Activated CD4-positive, alpha-beta T cell treated with anti-CD3 and anti-CD28 coated beads for 36 hours (primary cell): ENCODE data around the gene RRP36. TPM values are rescaled to one million over a fixed set of nuclear protein-coding genes. Genes with fewer than 3 reads are reported as not detected.
A peak's percentile ranks its signal among the peaks of the same experiment; 100 is the strongest.

Source experiments
- ATAC-seq: fragments of 200-7000 bp; cut with Tn5 transposase; one replicate; pipeline ENCODE4 v1.10.0; 2021; ENCODE audit warnings: mild to moderate bottlenecking, moderate library complexity
- CTCF ChIA-PET: fragments of 350-600 bp; sonication (Branson Sonifier 250); formaldehyde crosslinking; loops from one replicate; lab custom pipeline; 2021; ENCODE audit warnings: antibody characterized with exemption; lab: Charles Lee
- POLR2A ChIA-PET: fragments of 350-600 bp; sonication (Branson Sonifier 250); formaldehyde crosslinking; loops from one replicate; lab custom pipeline; 2021; ENCODE audit warnings: antibody characterized with exemption, inconsistent platforms; lab: Charles Lee
- DNase-seq: peaks from one replicate; pipeline ENCODE4 v3.0.0-alpha.2; 2020
- H3K27ac Mint-ChIP-seq: one replicate; pipeline ENCODE4 v1.8.0; 2021; ENCODE audit warnings: mixed read lengths
- H3K27me3 Mint-ChIP-seq: one replicate; pipeline ENCODE4 v1.8.0; 2021; ENCODE audit warnings: mixed read lengths
- H3K36me3 Mint-ChIP-seq: one replicate; pipeline ENCODE4 v1.8.0; 2021; ENCODE audit warnings: low read depth, mixed read lengths
- H3K4me1 Mint-ChIP-seq: one replicate; pipeline ENCODE4 v1.8.0; 2021; ENCODE audit warnings: mixed read lengths
- H3K4me3 Mint-ChIP-seq: one replicate; pipeline ENCODE4 v1.8.0; 2021; ENCODE audit warnings: mild to moderate bottlenecking, moderate library complexity, mixed read lengths
- H3K9me3 Mint-ChIP-seq: one replicate; pipeline ENCODE4 v1.8.0; 2021; ENCODE audit warnings: low read depth, mixed read lengths
- intact Hi-C, 2 experiments: fragments of 100-400 bp; cut with DNase I in 1 of 2; cut with micrococcal nuclease in 1 of 2; formaldehyde crosslinking; loops; one replicate each; pipeline versions ENCODE4 v1.14.2 to v1.15.1; 2022 to 2024; cut with DNase I, micrococcal nuclease
- total RNA-seq, 2 experiments: library from RNA; stranded (reverse); gene quantifications; one replicate each; pipeline ENCODE4 v1.2.3, GENCODE V29; 2021

RRP36 gene
- total RNA-seq, 2 experiments from 2014 or later = 45.8 to 48.1 TPM

DNA sequence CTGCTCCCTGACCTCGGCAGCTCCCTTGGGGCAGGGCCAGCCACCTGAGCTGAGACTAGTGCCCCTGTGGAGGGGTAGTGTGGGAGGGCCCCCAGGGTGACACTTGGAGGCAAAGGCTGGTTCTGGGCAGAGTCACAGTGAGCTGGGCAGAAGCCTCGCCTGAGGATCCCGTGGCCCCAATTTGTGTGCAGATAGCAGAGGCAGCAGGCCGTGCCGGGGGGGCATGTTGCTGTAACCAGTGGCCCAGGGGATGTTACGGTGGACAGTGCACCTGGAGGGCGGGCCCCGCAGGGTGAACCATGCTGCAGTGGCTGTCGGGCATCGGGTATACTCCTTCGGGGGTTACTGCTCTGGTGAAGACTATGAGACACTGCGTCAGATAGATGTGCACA lies 4.5 kb upstream of the RRP36 start:
- H3K36me3 Mint-ChIP-seq = peaks cover 38% of the 10 kb centered on the region
- POLR2A ChIA-PET = interaction anchor here (0.5 kb wide), 1 partner anchor 319 kb away, joined by 8 read pairs; no protein-coding TSS in a partner anchor

DNA sequence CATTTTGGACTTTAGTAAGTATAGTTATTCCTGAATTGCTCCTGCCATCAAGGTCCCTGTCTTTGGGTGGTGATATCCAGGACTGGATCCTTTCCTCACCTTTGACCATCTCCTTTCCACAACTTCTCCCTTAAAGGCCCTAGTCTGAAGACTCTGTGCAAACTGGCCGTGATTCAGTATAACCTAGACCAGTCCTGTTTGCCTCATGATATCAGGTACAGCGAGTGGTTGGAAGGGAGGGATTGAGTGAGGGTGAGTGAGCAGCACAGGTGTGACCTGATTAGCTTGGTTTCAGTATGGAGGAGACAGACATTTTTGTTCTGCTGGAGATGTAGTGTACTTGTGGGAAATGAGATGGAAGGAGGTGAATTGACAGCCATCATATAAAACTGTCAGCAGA lies 2.3 kb upstream of the RRP36 start:
- Mint-ChIP-seq H3K36me3 (peaks cover 26% of the 10 kb centered on the region), H3K4me3 (no peak overlapping the region), H3K9me3 (no peaks in the 10 kb centered on the region), H3K27me3 (no peaks in the 10 kb centered on the region), H3K4me1 (peaks cover 42% of the 10 kb centered on the region), H3K27ac (no peak overlapping the region)
- intact Hi-C loops = no loop called here
- ChIA-PET POLR2A (no interaction called here), CTCF (interaction anchor here (0.6 kb wide), 2 partner anchors 8 to 586 kb away, joined by 3 read pairs; no protein-coding TSS in a partner anchor)
- ATAC-seq (no peak), DNase-seq (no peak)

More for the DNA sequence above, 4.5 kb upstream of the RRP36 start:
- H3K27me3 Mint-ChIP-seq = no peaks in the 10 kb centered on the region
- DNase-seq = no peak
- no peak overlapping the region for H3K4me3 Mint-ChIP-seq
- intact Hi-C loops = no loop called here
- H3K4me1 Mint-ChIP-seq = peaks cover 42% of the 10 kb centered on the region
- H3K27ac Mint-ChIP-seq = no peak overlapping the region
- H3K9me3 Mint-ChIP-seq = no peaks in the 10 kb centered on the region
- CTCF ChIA-PET = interaction anchor here (1.2 kb wide), 1 partner anchor 117 kb away, joined by 4 read pairs; no protein-coding TSS in a partner anchor
- no peak for ATAC-seq

DNA sequence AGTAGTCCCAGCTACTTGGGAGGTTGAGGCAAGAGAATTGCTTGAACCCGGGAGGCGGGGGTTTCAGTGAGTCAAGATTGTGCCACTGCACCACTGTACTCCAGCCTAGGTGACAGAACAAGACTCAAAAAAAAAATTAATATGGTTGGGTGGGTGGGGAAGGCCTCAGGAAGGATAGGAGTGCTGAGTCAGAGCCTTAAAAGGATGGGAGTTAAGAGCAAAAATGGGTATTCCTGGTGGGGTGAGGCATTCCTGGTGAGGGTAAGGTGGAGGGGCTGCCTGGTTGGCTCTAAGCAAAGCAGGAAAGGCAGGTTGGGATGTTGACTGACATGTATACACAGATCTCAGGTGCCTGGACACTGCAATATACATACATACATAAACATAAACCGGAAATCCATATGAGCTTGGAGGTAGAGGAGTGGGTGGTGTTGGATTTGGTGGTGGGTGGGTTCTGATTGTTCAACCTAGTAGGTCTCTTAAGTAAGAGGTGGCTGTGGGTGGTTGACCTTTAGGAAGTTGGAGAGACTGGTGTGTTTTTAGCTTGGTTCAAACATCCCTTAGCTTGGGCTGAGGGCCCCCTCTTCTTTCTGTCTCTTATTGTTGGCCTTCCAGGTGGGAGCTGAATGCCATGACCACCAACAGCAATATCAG lies 1.2 kb upstream of the RRP36 start:
- DNase-seq (no peak), ATAC-seq (no peak)
- intact Hi-C loops = loop anchor here in 1 of 2 experiments (5.0 kb wide), 1 partner anchor 118 kb away; no protein-coding TSS in a partner anchor
- Mint-ChIP-seq H3K4me1 (peaks cover 40% of the 10 kb centered on the region), H3K9me3 (no peaks in the 10 kb centered on the region), H3K27me3 (no peaks in the 10 kb centered on the region), H3K36me3 (peaks cover 34% of the 10 kb centered on the region), H3K27ac (peak overlapping the region; percentile 6), H3K4me3 (peak overlapping the region; percentile 22)
- CTCF ChIA-PET = interaction anchor here (0.6 to 1.7 kb wide), 7 partner anchors 20 to 585 kb away, joined by 3 to 5 read pairs (median 4); partner anchors contain the start of gene CUL7
- POLR2A ChIA-PET = interaction anchor here (0.5 kb wide), 1 partner anchor 183 kb away, joined by 3 read pairs; no protein-coding TSS in a partner anchor

DNA sequence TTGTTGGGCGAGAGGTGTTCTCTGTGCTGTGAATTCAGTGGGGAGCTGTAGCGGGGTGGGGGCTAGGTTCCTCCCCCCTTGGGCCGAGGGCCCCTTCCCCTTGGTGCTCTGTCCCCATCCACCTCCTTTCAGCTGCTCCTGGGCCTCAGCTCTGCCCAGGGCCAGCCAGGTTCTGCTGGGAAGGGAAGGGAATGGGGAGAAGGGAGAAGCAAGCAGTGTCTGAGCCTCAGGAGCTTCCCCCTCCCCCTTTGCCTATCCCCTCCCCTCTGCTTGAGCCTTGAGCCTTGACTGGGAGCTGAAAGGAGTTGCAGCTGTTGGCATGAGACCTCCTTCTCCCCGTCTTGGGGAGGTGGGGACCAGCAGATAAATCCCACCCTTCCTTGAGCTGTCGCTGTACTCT lies 576 bp upstream of the RRP36 start:
- no peaks in the 10 kb centered on the region for H3K9me3 Mint-ChIP-seq
- DNase-seq = no peak
- no peaks in the 10 kb centered on the region for H3K27me3 Mint-ChIP-seq
- H3K27ac Mint-ChIP-seq = peak overlapping the region; percentile 6
- peak overlapping the region; percentile 93 for H3K4me3 Mint-ChIP-seq
- CTCF ChIA-PET = interaction anchor here (0.6 to 1.7 kb wide), 6 partner anchors 19 to 123 kb away, joined by 3 to 5 read pairs (median 4); partner anchors contain the start of gene CUL7
- POLR2A ChIA-PET = interaction anchor here (0.5 to 0.8 kb wide), 3 partner anchors 11 to 182 kb away, joined by 3 to 4 read pairs (median 3); no protein-coding TSS in a partner anchor
- peaks cover 37% of the 10 kb centered on the region for H3K36me3 Mint-ChIP-seq
- ATAC-seq = no peak
- H3K4me1 Mint-ChIP-seq = peaks cover 37% of the 10 kb centered on the region
- intact Hi-C loops = loop anchor here (1.0 to 5.0 kb wide), 4 partner anchors 8 to 119 kb away; partner anchors contain the start of genes KLC4 (in 1 of the 2), MEA1 (in 1 of the 2), MRPL2 (in 1 of the 2) and PEX6 (in 1 of the 2)

DNA sequence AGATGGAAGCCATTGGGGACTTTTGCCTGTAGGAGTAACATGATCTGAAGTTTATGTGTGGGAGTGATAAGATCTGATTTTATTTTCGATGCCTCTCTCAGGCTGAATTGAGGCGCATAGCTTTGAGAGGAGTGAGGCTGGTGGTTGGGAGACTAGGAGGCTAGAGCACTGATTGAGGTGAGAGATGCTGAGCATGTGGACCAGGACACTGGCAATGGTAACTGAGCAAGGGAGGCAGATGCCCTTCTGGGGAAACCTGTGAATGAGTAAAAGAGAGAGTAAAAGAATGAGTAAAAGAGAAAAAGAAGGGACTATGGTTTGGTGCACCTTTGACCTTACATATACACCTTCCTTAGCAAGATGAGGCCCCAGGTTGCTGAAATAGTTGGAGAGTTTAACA lies 3.0 kb downstream of the RRP36 start:
- peak overlapping the region; percentile 70 for H3K27ac Mint-ChIP-seq
- H3K4me1 Mint-ChIP-seq = peaks cover 29% of the 10 kb centered on the region
- no peaks in the 10 kb centered on the region for H3K27me3 Mint-ChIP-seq
- ATAC-seq = peak; percentile 24
- H3K4me3 Mint-ChIP-seq = peak overlapping the region; percentile 6
- ChIA-PET POLR2A (no interaction called here), CTCF (interaction anchor here (0.8 kb wide), 1 partner anchor 332 kb away, joined by 3 read pairs; no protein-coding TSS in a partner anchor)
- DNase-seq = no peak
- no peaks in the 10 kb centered on the region for H3K9me3 Mint-ChIP-seq
- intact Hi-C loops = loop anchor here in 1 of 2 experiments (5.0 kb wide), 1 partner anchor 122 kb away; no protein-coding TSS in a partner anchor
- peaks cover 45% of the 10 kb centered on the region for H3K36me3 Mint-ChIP-seq

DNA sequence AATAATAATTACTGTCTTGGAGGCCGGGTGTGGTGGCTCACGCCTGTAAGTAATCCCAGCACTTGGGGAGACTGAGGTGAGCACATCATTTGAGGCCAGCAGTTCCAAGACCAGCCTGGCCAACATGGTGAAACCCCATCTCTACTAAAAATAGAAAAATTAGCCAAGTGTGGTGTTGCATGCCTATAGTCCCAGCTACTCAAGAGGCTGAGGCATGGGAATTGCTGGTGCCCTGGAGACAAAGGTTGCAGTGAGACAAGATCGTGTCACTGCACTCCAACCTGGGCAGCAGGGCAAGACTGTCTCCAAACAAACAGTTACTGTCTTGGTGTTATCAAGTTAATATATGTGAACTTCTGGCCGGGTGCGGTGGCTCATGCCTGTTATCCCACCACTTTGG lies 4.9 kb downstream of the RRP36 start:
- ChIA-PET POLR2A (no interaction called here), CTCF (no interaction called here)
- no peak overlapping the region for H3K27ac Mint-ChIP-seq
- DNase-seq (no peak), ATAC-seq (no peak)
- H3K4me3 Mint-ChIP-seq = no peak overlapping the region
- H3K9me3 Mint-ChIP-seq = no peaks in the 10 kb centered on the region
- peaks cover 44% of the 10 kb centered on the region for H3K36me3 Mint-ChIP-seq
- intact Hi-C loops = no loop called here
- no peaks in the 10 kb centered on the region for H3K27me3 Mint-ChIP-seq
- H3K4me1 Mint-ChIP-seq = peaks cover 21% of the 10 kb centered on the region

DNA sequence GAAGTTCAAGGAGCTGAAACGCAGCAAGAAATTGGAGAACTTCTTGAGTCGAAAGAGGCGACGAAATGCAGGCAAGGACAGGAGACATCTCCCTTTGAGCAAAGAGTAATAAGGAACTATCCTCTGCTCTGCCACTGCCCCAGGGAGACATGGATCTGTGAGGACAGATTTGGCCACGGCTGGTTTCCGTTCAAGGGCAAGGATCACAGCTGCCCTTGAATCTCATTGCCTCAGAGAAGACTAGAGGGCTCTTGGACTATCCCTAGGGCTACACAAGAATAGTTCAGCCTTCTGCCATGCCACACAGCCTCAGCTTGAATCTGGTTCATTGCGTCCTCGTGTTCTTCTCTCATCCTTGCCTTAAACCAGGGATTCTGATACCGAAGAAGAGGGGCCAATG lies 7.7 kb downstream of the RRP36 start:
- Mint-ChIP-seq H3K4me1 (peaks cover 11% of the 10 kb centered on the region), H3K36me3 (peaks cover 56% of the 10 kb centered on the region), H3K27ac (no peak overlapping the region), H3K4me3 (no peak overlapping the region), H3K9me3 (no peaks in the 10 kb centered on the region), H3K27me3 (no peaks in the 10 kb centered on the region)
- intact Hi-C loops = no loop called here
- CTCF ChIA-PET = interaction anchor here (1.0 kb wide), 1 partner anchor 25 kb away, joined by 3 read pairs; the partner anchor contains the start of gene CUL7
- ATAC-seq (no peak), DNase-seq (no peak)
- POLR2A ChIA-PET = no interaction called here

DNA sequence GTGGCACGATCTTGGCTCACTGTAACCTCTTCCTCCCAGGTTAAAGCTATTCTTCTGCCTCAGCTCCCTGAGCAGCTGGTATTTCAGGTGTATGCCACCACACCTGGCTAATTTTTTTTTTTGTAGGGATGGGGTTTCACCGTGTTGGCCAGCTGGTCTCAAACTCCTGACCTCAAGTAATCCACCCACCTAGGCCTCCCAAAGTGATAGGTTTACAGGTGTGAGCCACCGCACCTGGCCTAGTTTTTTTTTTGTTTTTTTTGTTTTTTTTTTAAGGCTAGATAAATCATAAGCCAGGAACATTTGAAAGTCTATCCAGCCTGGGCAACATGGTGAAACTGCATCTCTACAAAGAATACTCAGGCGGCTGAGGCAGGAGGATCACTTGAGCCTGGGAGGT lies 10.9 kb downstream of the RRP36 start:
- Mint-ChIP-seq H3K27me3 (no peaks in the 10 kb centered on the region), H3K4me3 (no peak overlapping the region), H3K36me3 (peaks cover 42% of the 10 kb centered on the region), H3K9me3 (no peaks in the 10 kb centered on the region), H3K27ac (no peak overlapping the region), H3K4me1 (peaks cover 3% of the 10 kb centered on the region)
- CTCF ChIA-PET = no interaction called here
- no peak for ATAC-seq
- POLR2A ChIA-PET = interaction anchor here (0.7 kb wide), 1 partner anchor 11 kb away, joined by 3 read pairs; no protein-coding TSS in a partner anchor
- DNase-seq = no peak
- intact Hi-C loops = no loop called here

DNA sequence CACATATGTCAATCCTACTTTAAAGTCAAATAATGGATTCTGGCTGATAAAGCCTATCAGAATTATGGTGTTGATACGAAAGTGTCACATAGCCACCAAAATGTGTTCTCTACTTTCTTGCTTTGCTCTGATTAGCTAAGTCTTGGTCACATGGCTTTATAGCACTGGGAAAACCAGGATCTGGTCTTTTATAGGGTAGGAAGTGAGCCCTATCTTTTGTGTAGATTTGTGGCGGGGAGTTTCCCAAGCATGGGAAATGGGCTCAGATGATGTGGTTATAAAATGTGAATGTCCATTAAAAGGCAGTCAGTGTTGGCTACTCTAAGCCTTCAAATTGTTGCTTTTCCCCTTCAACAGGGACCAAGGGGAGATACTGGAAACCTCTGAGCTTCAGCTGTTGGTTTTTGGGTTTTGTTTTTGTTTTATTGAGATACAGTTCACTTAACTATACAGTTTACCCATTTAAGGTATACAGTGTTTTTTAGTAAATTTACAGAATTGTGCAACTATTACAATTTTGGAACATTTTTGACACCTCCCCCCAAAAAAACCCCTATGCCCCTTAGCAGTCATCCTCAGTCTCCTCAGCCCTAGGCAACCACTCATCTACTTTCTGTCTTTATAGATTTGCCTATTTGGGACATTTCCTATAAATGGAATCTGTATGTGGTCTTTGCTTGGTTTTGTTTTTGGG lies 12.2 kb downstream of the RRP36 start:
- POLR2A ChIA-PET = interaction anchor here (0.8 kb wide), 1 partner anchor 25 kb away, joined by 3 read pairs; the partner anchor contains the start of genes KLC4 and MRPL2
- Mint-ChIP-seq H3K27ac (peak overlapping the region; percentile 65), H3K4me1 (peaks cover 3% of the 10 kb centered on the region)

DNA sequence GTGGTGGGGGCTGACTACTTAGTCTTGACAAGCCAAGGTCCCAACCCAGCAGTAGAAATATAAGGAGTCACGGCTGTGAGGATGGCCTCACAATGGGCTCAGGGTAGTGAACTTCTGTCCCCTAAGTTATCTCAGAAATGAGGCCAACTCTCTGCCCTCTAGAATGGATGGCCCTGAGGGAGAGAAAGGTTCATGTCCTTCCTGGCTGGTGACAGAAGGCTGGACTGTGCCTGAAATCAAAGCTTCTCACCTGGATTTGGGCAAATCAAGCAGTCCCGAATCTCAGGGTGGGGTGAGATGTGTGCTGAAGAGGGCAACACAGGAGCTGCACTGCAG lies 12.7 kb downstream of the RRP36 start:
- Mint-ChIP-seq H3K36me3 (peaks cover 35% of the 10 kb centered on the region), H3K4me1 (peaks cover 3% of the 10 kb centered on the region), H3K27me3 (no peaks in the 10 kb centered on the region), H3K4me3 (no peak overlapping the region), H3K9me3 (no peaks in the 10 kb centered on the region), H3K27ac (no peak overlapping the region)
- no peak for ATAC-seq
- DNase-seq = no peak
- CTCF ChIA-PET = interaction anchor here (0.6 to 1.0 kb wide), 2 partner anchors 11 to 169 kb away, joined by 3 read pairs; no protein-coding TSS in a partner anchor
- POLR2A ChIA-PET = no interaction called here
- intact Hi-C loops = no loop called here

More for the DNA sequence above, 12.2 kb downstream of the RRP36 start:
- Mint-ChIP-seq H3K9me3 (no peaks in the 10 kb centered on the region), H3K36me3 (peaks cover 37% of the 10 kb centered on the region), H3K27me3 (no peaks in the 10 kb centered on the region), H3K4me3 (no peak overlapping the region)
- CTCF ChIA-PET = interaction anchor here (0.6 to 1.0 kb wide), 3 partner anchors 10 to 168 kb away, joined by 3 read pairs; no protein-coding TSS in a partner anchor
- DNase-seq (no peak), ATAC-seq (no peak)
- intact Hi-C loops = no loop called here
